Parathyroid adenoma (tissue), 2 donors: ENCODE data around the gene GLIS1.

Experiments used
- H2AFZ ChIP-seq: fragments of 300-600 bp; sonication (generic); one replicate; pipeline ENCODE4 v1.7.0; 2017; ENCODE audit warnings: antibody characterized with exemption, mild to moderate bottlenecking
- H3K27ac ChIP-seq: fragments of 300-600 bp; sonication (generic); one replicate; pipeline ENCODE4 v1.7.0; 2017
- H3K27me3 ChIP-seq: fragments of 300-600 bp; sonication (generic); one replicate; pipeline ENCODE4 v1.7.0; 2017; ENCODE audit warnings: low read length; ENCODE audit not compliant: control insufficient read depth, insufficient read depth
- H3K36me3 ChIP-seq: fragments of 300-600 bp; sonication (generic); one replicate; pipeline ENCODE4 v1.7.0; 2017; ENCODE audit warnings: low read length; ENCODE audit not compliant: control insufficient read depth, insufficient read depth
- H3K4me1 ChIP-seq: fragments of 300-600 bp; sonication (generic); one replicate; pipeline ENCODE4 v1.7.0; 2017; ENCODE audit warnings: control low read depth
- H3K4me2 ChIP-seq: fragments of 300-600 bp; sonication (generic); one replicate; pipeline ENCODE4 v1.7.0; 2017; ENCODE audit warnings: low read length
- H3K4me3 ChIP-seq: fragments of 300-600 bp; sonication (generic); one replicate; pipeline ENCODE4 v1.7.0; 2017; ENCODE audit warnings: low read depth, low read length
- H3K79me2 ChIP-seq: fragments of 300-600 bp; sonication (generic); one replicate; pipeline ENCODE4 v1.7.0; 2017; ENCODE audit warnings: control low read depth
- H3K9ac ChIP-seq: fragments of 300-600 bp; sonication (generic); one replicate; pipeline ENCODE4 v1.7.0; 2017; ENCODE audit warnings: mild to moderate bottlenecking
- H3K9me3 ChIP-seq: fragments of 300-600 bp; sonication (generic); one replicate; pipeline ENCODE4 v1.7.0; 2017; ENCODE audit warnings: low read length; ENCODE audit not compliant: control insufficient read depth
- CTCF ChIP-seq: fragments of 300-600 bp; sonication (generic); IDR thresholded peaks from one replicate; pipeline ENCODE4 v1.7.0; 2017; ENCODE audit warnings: antibody characterized with exemption, mild to moderate bottlenecking
- donor health status: primary hyperparathyroidism.

GLIS1 gene

DNA sequence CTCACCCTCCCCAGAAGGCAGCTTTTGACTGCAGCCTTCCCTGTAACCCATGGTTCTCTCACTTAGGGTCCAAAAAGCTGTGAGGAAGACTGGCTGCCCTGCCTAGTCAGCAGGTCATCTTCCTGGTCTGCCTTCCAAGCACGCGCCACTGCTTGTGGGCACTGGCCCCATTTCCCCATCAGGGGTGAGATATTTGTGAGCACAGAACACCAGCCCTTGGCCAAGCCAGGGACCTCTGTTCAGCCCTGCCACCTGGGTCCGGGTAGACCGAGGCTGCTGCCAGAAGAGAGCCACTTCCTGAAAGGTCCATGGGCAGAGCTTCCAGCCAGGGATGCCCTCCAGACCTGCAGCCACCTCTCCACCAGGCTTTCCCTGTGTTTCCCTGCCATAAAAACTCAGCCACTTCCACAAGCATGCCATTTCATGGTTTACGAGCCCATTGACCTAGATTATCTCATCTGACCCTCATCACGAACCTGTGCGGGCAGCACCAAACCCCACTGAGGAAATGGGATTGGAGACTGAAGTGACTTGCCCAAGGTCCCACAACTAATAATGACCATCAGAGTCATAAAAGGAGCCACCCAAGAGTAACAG, 40.5 kb downstream of the GLIS1 start:
- H3K79me2 ChIP-seq, result no peaks in the 10 kb centered on the region
- H3K27me3 ChIP-seq, result no peaks in the 10 kb centered on the region
- no peaks in the 10 kb centered on the region for H3K4me1 ChIP-seq
- no peak overlapping the region for H3K4me3 ChIP-seq
- no peak overlapping the region for H2AFZ ChIP-seq
- no peak overlapping the region for H3K27ac ChIP-seq
- no peaks in the 10 kb centered on the region for H3K36me3 ChIP-seq
- no peak overlapping the region for H3K9ac ChIP-seq
- no peaks in the 10 kb centered on the region for H3K9me3 ChIP-seq
- TF ChIP-seq CTCF, result no peak
- no peak overlapping the region for H3K4me2 ChIP-seq

GRCh38 chr1:53697721-53698383, 41.1 kb downstream of the GLIS1 start:
- no peaks in the 10 kb centered on the region for H3K79me2 ChIP-seq
- H3K4me1 ChIP-seq, result no peaks in the 10 kb centered on the region
- no peak overlapping the region for H3K4me3 ChIP-seq
- no peaks in the 10 kb centered on the region for H3K36me3 ChIP-seq
- H3K9me3 ChIP-seq, result no peaks in the 10 kb centered on the region
- no peak overlapping the region for H3K9ac ChIP-seq
- no peak overlapping the region for H3K27ac ChIP-seq
- H2AFZ ChIP-seq, result no peak overlapping the region
- no peaks in the 10 kb centered on the region for H3K27me3 ChIP-seq
- no peak for TF ChIP-seq CTCF
- no peak overlapping the region for H3K4me2 ChIP-seq

DNA sequence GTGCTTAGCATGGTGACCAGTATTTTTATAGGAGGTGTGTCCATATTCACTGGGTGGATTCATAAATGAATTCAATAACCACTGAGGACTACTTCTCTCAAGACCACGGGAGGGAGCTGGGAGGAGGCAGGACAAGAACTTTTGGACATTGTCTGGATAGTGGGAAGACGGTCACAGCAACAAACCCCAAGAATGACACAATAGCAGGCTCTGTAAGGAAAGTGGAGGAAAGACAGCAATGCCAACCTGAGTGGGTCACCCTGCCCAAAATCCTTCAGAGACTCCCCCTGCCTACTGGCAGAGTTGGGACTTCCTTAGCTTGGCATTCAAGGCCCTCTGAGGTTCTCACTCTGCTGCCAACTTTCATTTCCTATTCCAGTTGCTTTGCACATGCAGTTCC, 42.0 kb downstream of the GLIS1 start:
- TF ChIP-seq CTCF, result no peak
- Histone ChIP-seq H3K27me3 (no peaks in the 10 kb centered on the region), H2AFZ (no peak overlapping the region), H3K4me2 (no peak overlapping the region), H3K9me3 (no peaks in the 10 kb centered on the region), H3K36me3 (no peaks in the 10 kb centered on the region), H3K4me3 (no peak overlapping the region), H3K27ac (no peak overlapping the region), H3K79me2 (no peaks in the 10 kb centered on the region), H3K9ac (no peak overlapping the region), H3K4me1 (no peaks in the 10 kb centered on the region)

DNA sequence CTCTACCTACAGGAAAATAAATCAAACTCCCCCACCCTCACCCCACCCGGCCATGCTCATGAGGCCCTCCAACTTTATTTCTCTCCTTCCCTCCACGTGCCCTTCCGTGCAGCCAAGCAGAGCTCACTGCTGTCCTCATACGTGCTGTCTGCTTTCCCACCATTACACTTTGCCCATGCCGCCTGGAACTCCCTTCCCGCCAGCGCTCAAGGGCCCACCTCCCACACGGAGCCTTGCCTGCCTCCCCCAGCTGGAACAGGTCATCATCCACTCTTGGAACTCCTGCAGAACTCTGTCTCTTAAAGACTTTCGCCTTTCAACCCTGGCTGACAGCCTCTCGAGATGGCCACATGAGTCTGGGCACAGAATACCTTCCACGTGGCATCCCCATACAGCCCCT, 42.4 kb downstream of the GLIS1 start:
- H3K4me1 ChIP-seq, result no peaks in the 10 kb centered on the region
- H2AFZ ChIP-seq, result no peak overlapping the region
- no peak overlapping the region for H3K4me3 ChIP-seq
- H3K79me2 ChIP-seq, result no peaks in the 10 kb centered on the region
- no peak for TF ChIP-seq CTCF
- H3K9me3 ChIP-seq, result no peaks in the 10 kb centered on the region
- H3K27ac ChIP-seq, result no peak overlapping the region
- H3K27me3 ChIP-seq, result no peaks in the 10 kb centered on the region
- no peak overlapping the region for H3K4me2 ChIP-seq
- no peaks in the 10 kb centered on the region for H3K36me3 ChIP-seq
- no peak overlapping the region for H3K9ac ChIP-seq

DNA sequence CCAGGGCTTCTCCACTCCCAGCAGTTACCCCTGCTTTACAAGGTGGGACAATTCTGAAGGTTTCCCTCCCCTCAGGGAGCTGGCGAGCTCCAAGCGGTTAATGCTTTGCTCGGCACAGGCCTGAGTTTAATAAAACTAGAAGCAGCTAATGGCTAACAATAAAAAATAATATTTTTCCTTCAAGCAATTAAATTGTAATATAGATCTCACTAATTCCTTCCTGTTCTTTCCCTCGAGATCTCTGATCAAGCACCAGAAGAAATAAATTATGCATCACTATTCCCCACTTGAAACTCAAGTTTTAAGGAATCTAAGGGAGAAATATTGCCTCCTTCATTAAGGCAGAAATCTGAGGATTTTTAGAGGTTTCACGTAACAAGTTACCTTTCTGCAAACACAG, 42.9 kb downstream of the GLIS1 start:
- no peak for TF ChIP-seq CTCF
- Histone ChIP-seq H3K27ac (no peak overlapping the region), H3K4me3 (no peak overlapping the region), H3K27me3 (no peaks in the 10 kb centered on the region), H3K4me2 (no peak overlapping the region), H3K36me3 (no peaks in the 10 kb centered on the region), H3K4me1 (no peaks in the 10 kb centered on the region), H2AFZ (no peak overlapping the region), H3K9ac (no peak overlapping the region), H3K79me2 (no peaks in the 10 kb centered on the region), H3K9me3 (no peaks in the 10 kb centered on the region)
